ENCODE data around the gene DNM3. TPM values are rescaled to one million over a fixed set of nuclear protein-coding genes. Genes with fewer than 3 reads are reported as not detected.

Gene DNM3
- total and polyA plus RNA-seq, 9 of the 15 experiments (the other 6 are each of a cell fraction or from before 2014, with no cell fraction given) = 0.08 to 0.36 (median 0.22) TPM; not detected in 1

DNA sequence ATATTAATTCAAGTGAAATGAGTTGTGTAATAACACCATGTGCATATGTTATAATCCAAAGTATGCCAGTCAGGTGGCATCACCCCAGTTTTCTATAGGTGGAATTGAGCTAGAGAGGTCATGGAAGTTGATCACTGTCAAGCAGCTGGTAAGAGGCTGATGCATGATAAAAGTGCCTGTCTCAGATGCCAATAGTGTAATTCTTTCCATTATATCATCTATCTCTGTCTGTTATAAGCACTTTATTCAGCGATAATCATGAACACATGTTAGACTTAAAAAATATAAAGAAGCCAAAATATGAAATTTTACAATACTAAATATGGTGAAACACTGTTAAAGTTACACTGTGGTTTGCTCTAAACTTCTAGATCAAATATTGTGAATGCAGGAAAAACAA is 156.6 kb downstream of the DNM3 start:
- Histone ChIP-seq H3K27me3 (ENCODE audit: control insufficient read depth in 2 of 2, insufficient read depth in 2 of 2, low read length in 2 of 2) (no peaks in the 10 kb centered on the region), H3K27ac (ENCODE audit: extremely low read depth, low read depth, low read length) (no peak overlapping the region), H2AFZ (ENCODE audit: low read depth, low read length) (no peak overlapping the region), H3K4me1 (replicated peaks in 1 of 2; ENCODE audit: control insufficient read depth in 2 of 2, insufficient read depth in 2 of 2, low read length in 2 of 2) (no peaks in the 10 kb centered on the region), H3K79me2 (ENCODE audit: control insufficient read depth, insufficient read depth, low read length) (no peaks in the 10 kb centered on the region), H3K9me1 (ENCODE audit: control insufficient read depth, insufficient read depth, low read length) (no peaks in the 10 kb centered on the region), H4K20me1 (replicated peaks; ENCODE audit: control insufficient read depth, insufficient read depth, low read length) (no peaks in the 10 kb centered on the region), H3K36me3 (ENCODE audit: control insufficient read depth, insufficient read depth, low read length) (no peaks in the 10 kb centered on the region), H3K9me3 (replicated peaks; ENCODE audit: control insufficient read depth, insufficient read depth, low read depth, low read length) (no peaks in the 10 kb centered on the region), H3K4me2 (ENCODE audit: insufficient read depth, low read length) (no peak overlapping the region), H3K4me3 (no peak overlapping the region), H3K9ac (ENCODE audit: insufficient read depth in 1 of 2, low read depth in 2 of 2, low read length in 2 of 2) (no peak overlapping the region)
- in situ Hi-C loops (cut with MboI) = no loop called here
- intact Hi-C loops (cut with micrococcal nuclease) = no loop called here
- ATAC-seq (no peak), FAIRE-seq (no peak), DNase-seq (ENCODE audit: extremely low read depth in 1 of 4, low spot score in 3 of 4) (no peak)
- 5% methylated on average over 1 of the region's 1 CpG for WGBS (ENCODE audit: insufficient coverage, low coverage, missing lambda C conversion rate)
- no TSS peak for BruUV-seq (replicated peaks)
- ChIA-PET POLR2A (no interaction called here), CTCF (ENCODE audit: low intra/inter-chr PET ratio) (no interaction called here)
- TF ChIP-seq TOE1 (IDR thresholded peaks at IDR 0.05; ENCODE audit: borderline replicate concordance) = no peak
- no peak for TF ChIP-seq TOE1 (CRISPR knock-in tag; IDR thresholded peaks at IDR 0.05; ENCODE audit: borderline replicate concordance, low read depth)
- no peak for TF ChIP-seq SP2 (IDR thresholded peaks at IDR 0.05; ENCODE audit: extremely low read depth, low read depth, low read length, poor library complexity, severe bottlenecking)
- TF ChIP-seq ZNF609 (CRISPR knock-in tag; IDR thresholded peaks at IDR 0.05; ENCODE audit: borderline replicate concordance) = no peak
- TF ChIP-seq ZNF592 (IDR thresholded peaks at IDR 0.05) = no peak
- no peak for TF ChIP-seq ZZZ3 (IDR thresholded peaks at IDR 0.05)
- no peak for TF ChIP-seq SNIP1 (IDR thresholded peaks at IDR 0.05; ENCODE audit: low read depth)
- TF ChIP-seq ZNF583 (CRISPR knock-in tag; IDR thresholded peaks at IDR 0.05) = no peak
- no peak for TF ChIP-seq ZKSCAN1 (IDR thresholded peaks at IDR 0.05; ENCODE audit: low read depth, low read length)
- TF ChIP-seq SPI1 (IDR thresholded peaks at IDR 0.05; ENCODE audit: borderline replicate concordance, low read depth, low read length) = no peak
- no peak for TF ChIP-seq TRIM28 (IDR thresholded peaks at IDR 0.05)
- TF ChIP-seq KAT8 (IDR thresholded peaks at IDR 0.05; ENCODE audit: low read depth) = no peak
- TF ChIP-seq BHLHE40 (IDR thresholded peaks at IDR 0.05; ENCODE audit: low read length) = no peak
- TF ChIP-seq CHD4 (IDR thresholded peaks at IDR 0.05; ENCODE audit: insufficient read depth, insufficient replicate concordance, low read depth, low read length, poor library complexity, severe bottlenecking) = no peak
